ENCODE results near the gene ATAD3B.

DNA sequence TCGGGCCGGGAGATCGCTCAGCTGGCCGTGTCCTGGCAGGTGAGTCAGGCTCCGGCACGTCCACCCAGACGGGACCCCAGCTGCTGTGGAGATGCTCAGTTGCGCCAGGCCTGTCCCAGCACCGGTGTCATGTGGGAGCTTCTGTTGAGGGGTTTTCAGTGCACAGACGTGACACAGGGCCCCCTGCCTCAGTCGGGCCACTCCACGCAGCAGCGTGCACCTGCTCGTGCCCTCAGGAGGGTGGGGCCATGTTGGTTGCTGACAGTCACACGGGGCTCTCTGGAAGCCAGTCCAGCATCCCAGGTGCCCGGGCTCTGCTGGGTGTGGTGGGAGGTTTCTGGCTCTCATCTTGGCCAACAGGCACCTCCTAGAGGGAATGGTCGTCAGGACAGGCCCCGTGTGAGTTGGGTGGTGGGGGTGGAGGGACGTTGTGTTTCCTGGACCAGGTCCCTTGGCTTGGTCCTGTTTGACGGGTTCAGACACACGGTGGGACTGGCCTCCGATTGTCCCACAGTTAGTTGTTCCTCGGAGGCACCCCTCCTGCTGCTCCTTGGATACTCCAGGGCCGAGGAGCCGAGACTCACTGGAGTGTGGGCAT is 19.2 kb downstream of the ATAD3B start:
- TF ChIP-seq POLR2AphosphoS5 (IDR thresholded peaks at IDR 0.05; ENCODE audit: borderline replicate concordance, low read depth, low read length) (no peak), EZH2 (IDR thresholded peaks at IDR 0.05) (no peak), FOXP2 (optimal IDR thresholded peaks at IDR 0.05; ENCODE audit: control extremely low read depth, extremely low read length, insufficient read depth) (no peak)
